GM18508 (cell line): ENCODE data around the gene STX11.
"Not testable (repeated sequence)": the region's sequence is repeated elsewhere in the genome, so short reads cannot be mapped to it uniquely, and the experiment has no call there.

ENCODE experiments used
- ATAC-seq: cut with Tn5 transposase; IDR thresholded peaks from one replicate; pipeline ENCODE4 v1.9.1; 2021; ENCODE audit warnings: moderate number of reproducible peaks; ENCODE audit not compliant: insufficient read depth, unreplicated experiment

STX11 gene

GRCh38 chr6:144149894-144150709 lies at the start of gene STX11:
Gene STX11 (plus strand): TSS chr6:144150517. CDS start chr6:144186628, 36,111 bp downstream.
- peak; percentile 38 for ATAC-seq

- ATAC-seq: no peak
Observed at GRCh38 chr6:144103026-144103563, 47.2 kb upstream of the STX11 start.

GRCh38 chr6:144104488-144104887 lies 45.8 kb upstream of the STX11 start:
- no peak for ATAC-seq

- ATAC-seq: no peak
Observed at GRCh38 chr6:144104898-144105487, 45.3 kb upstream of the STX11 start.

GRCh38 chr6:144106206-144106605 lies 44.1 kb upstream of the STX11 start:
- ATAC-seq: no peak

GRCh38 chr6:144110210-144110609 lies 40.1 kb upstream of the STX11 start:
- no peak for ATAC-seq

- no peak for ATAC-seq
Observed at GRCh38 chr6:144113366-144113765, 37.0 kb upstream of the STX11 start.

- ATAC-seq: no peak
Observed at GRCh38 chr6:144115219-144115618, 35.1 kb upstream of the STX11 start.

- ATAC-seq: no peak
Observed at GRCh38 chr6:144119376-144119775, 30.9 kb upstream of the STX11 start.

- no peak for ATAC-seq
Observed at GRCh38 chr6:144122861-144123260, 27.5 kb upstream of the STX11 start.

- ATAC-seq: no peak
Observed at GRCh38 chr6:144123421-144123820, 26.9 kb upstream of the STX11 start.

GRCh38 chr6:144123836-144124235 lies 26.5 kb upstream of the STX11 start:
- ATAC-seq: no peak

- ATAC-seq: no peak
Observed at GRCh38 chr6:144127097-144127496, 23.2 kb upstream of the STX11 start.

- ATAC-seq: no peak
Observed at GRCh38 chr6:144129469-144129868, 20.8 kb upstream of the STX11 start.

GRCh38 chr6:144131248-144131709 lies 19.0 kb upstream of the STX11 start:
- no peak for ATAC-seq

- not testable (repeated sequence) for ATAC-seq
Observed at GRCh38 chr6:144132167-144132690, 18.1 kb upstream of the STX11 start.

GRCh38 chr6:144133225-144133821 lies 17.0 kb upstream of the STX11 start:
- no peak for ATAC-seq

- ATAC-seq: no peak
Observed at GRCh38 chr6:144134176-144134575, 16.1 kb upstream of the STX11 start.

- no peak for ATAC-seq
Observed at GRCh38 chr6:144134737-144135136, 15.6 kb upstream of the STX11 start.

- no peak for ATAC-seq
Observed at GRCh38 chr6:144138542-144138941, 11.8 kb upstream of the STX11 start.

- no peak for ATAC-seq
Observed at GRCh38 chr6:144139817-144140216, 10.5 kb upstream of the STX11 start.
